ENCODE data around the gene DIRAS2.

DIRAS2 gene

GRCh38 chr9:90632647-90633207, 9.9 kb downstream of the DIRAS2 start:
- TF ChIP-seq CTCF (IDR thresholded peaks at IDR 0.05): no peak

- no peak for TF ChIP-seq CTCF (IDR thresholded peaks at IDR 0.05)
These were observed 10.7 kb downstream of the DIRAS2 start for GRCh38 chr9:90631964-90632363.

GRCh38 chr9:90629991-90630390, 12.6 kb downstream of the DIRAS2 start:
- no peak for TF ChIP-seq CTCF (IDR thresholded peaks at IDR 0.05)

- no peak for TF ChIP-seq CTCF (IDR thresholded peaks at IDR 0.05)
These were observed 13.3 kb downstream of the DIRAS2 start for GRCh38 chr9:90629354-90629753.

GRCh38 chr9:90616806-90617205, 25.8 kb downstream of the DIRAS2 start:
- no peak for TF ChIP-seq CTCF (IDR thresholded peaks at IDR 0.05)

- no peak for TF ChIP-seq CTCF (IDR thresholded peaks at IDR 0.05)
These were observed 29.1 kb downstream of the DIRAS2 start for GRCh38 chr9:90613502-90613901.

- TF ChIP-seq CTCF (IDR thresholded peaks at IDR 0.05): no peak
These were observed 29.7 kb downstream of the DIRAS2 start for GRCh38 chr9:90612957-90613356.

GRCh38 chr9:90611568-90611967, 31.1 kb downstream of the DIRAS2 start:
- TF ChIP-seq CTCF (IDR thresholded peaks at IDR 0.05): no peak

Measured in LNCAP (cell line).